ENCODE measurements around the gene JAK3. TPM values are rescaled to one million over a fixed set of nuclear protein-coding genes. Genes with fewer than 3 reads are reported as not detected.

Gene JAK3
- total and polyA plus RNA-seq, 7 donors = 0.46 to 22.0 (median 1.4) TPM

DNA sequence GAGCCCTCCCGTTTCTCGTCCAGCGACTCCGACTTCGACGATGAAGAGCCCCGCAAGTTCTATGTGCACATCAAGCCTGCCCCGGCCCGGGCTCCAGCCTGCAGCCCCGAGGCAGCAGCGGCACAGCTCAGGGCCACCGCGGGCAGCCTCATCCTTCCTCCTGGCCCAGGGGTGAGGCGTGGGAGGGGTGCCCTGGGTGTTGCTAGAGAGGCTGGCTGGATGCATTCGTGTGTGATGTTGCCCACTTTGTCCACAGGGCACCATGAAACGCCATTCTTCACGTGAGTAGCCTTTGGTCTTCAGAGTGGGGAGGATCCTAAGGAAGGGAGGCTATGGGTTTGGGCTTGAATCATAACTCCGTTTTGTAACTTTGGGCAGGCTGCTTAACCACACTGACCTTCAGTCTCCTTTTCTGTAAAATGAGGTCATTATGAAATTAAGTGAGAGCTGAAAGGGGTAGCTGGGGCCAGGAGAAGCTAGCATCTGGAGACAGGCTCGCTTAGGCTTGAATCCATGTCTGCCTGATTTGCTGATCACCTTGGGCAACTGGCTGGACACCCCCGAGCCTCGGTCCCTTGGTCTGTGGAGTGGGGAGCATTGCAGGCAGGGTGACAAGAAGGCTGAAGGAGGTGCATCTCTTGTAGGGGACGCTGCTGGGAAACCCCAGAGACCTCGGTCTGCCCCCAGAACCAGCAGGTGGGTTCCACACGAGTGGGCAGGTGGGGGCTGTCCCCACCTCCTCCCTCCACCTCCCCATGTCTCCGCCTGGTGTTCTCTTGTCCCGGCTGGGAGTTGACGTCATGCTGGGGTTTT, 71.6 kb downstream of the JAK3 start:
- no peak overlapping the region for H3K27ac ChIP-seq
- WGBS, 2 donors = 64 to 66% methylated on average over 27 of the region's 27 CpGs
- peaks cover 0 to 9% (median 6%) of the 10 kb centered on the region in 4 donors for H3K4me1 ChIP-seq
- H3K9me3 ChIP-seq = no peaks in the 10 kb centered on the region
- no peaks in the 10 kb centered on the region for H3K36me3 ChIP-seq
- intact Hi-C loops (cut with DNase I) = no loop called here
- no peak overlapping the region for H3K4me3 ChIP-seq
- no peak for DNase-seq
- TF ChIP-seq POLR2AphosphoS5 (IDR thresholded peaks at IDR 0.05) (no peak), POLR2A (IDR thresholded peaks at IDR 0.05) (no peak), EP300 (IDR thresholded peaks at IDR 0.05) (no peak)
- TF ChIP-seq, protein P1, sequence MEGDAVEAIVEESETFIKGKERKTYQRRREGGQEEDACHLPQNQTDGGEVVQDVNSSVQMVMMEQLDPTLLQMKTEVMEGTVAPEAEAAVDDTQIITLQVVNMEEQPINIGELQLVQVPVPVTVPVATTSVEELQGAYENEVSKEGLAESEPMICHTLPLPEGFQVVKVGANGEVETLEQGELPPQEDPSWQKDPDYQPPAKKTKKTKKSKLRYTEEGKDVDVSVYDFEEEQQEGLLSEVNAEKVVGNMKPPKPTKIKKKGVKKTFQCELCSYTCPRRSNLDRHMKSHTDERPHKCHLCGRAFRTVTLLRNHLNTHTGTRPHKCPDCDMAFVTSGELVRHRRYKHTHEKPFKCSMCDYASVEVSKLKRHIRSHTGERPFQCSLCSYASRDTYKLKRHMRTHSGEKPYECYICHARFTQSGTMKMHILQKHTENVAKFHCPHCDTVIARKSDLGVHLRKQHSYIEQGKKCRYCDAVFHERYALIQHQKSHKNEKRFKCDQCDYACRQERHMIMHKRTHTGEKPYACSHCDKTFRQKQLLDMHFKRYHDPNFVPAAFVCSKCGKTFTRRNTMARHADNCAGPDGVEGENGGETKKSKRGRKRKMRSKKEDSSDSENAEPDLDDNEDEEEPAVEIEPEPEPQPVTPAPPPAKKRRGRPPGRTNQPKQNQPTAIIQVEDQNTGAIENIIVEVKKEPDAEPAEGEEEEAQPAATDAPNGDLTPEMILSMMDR (IDR thresholded peaks at IDR 0.05) = no peak
- H3K27me3 ChIP-seq = peaks cover 7 to 60% (median 24%) of the 10 kb centered on the region in 3 donors

DNA sequence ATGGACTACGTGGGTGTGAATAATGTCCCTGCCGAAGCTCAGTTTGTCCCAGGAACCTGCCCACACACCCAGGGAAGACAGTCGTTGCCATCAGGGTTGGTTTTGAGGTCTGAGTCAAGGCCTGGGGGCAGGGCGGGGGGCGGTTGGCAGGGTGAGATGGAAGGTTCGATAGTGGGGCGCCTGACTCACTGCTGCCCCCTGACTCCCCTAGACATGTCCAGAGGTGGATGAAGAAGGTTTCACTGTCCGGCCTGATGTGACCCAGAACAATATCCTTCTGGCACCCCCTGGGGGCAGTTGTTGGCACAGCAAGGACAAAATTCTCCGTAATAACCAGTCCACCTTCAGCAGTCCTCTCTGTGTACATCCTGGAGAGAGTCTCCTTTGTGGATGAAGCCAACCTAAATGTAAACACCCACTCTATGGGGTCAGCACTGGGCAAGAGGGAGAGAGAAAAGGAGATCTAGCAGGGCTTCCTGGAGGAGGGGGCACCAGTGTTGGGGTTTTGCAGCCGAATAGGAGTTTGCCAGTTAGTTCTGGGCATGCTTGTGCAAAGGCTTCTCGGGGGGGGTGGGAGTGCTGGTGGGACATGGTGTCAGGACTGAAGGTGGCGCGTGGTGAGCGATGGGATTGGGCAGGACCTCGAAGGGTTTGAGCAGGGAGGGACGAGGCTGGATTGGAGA, 72.4 kb downstream of the JAK3 start:
- intact Hi-C loops (cut with DNase I) = no loop called here
- Histone ChIP-seq H3K4me1 (peaks cover 0 to 9% (median 6%) of the 10 kb centered on the region in 4 donors), H3K9me3 (no peaks in the 10 kb centered on the region), H3K27ac (no peak overlapping the region), H3K27me3 (peaks cover 7 to 52% (median 21%) of the 10 kb centered on the region in 3 donors), H3K4me3 (no peak overlapping the region), H3K36me3 (no peaks in the 10 kb centered on the region)
- 72 to 77% methylated on average over 16 of the region's 16 CpGs for WGBS, 2 donors
- no peak for DNase-seq
- no peak for TF ChIP-seq POLR2A (IDR thresholded peaks at IDR 0.05)
- no peak for TF ChIP-seq EP300 (IDR thresholded peaks at IDR 0.05)
- TF ChIP-seq, protein P1 (IDR thresholded peaks at IDR 0.05) = peak in 2 of 4 experiments; percentile 16

Small RNA genes lying within 50 kb of the gene (small RNA-seq; reads per million reads assigned to genes)
- 0 reads per million in 3 donors for gene SNORA68

Other genes with a start within 250 kb of the JAK3 start
- under 1 TPM; 0.16 to 0.83 (median 0.70) TPM for gene UNC13A, start 159.6 kb downstream of the JAK3 start, total RNA-seq
- under 1 TPM; under 0.01 to 0.60 (median 0.23) TPM for gene UNC13A, start 159.6 kb downstream of the JAK3 start, polyA plus RNA-seq
- 10 to 100 TPM; 13.3 to 35.8 (median 16.6) TPM for gene MAP1S, start 128.5 kb downstream of the JAK3 start, total RNA-seq
- gene MAP1S, start 128.5 kb downstream of the JAK3 start, polyA plus RNA-seq = 10 to 100 TPM; 13.8 to 20.6 (median 15.7) TPM
- gene FCHO1, start 96.5 kb downstream of the JAK3 start, total RNA-seq = 1 to 10 TPM; 1.8 to 5.8 (median 4.4) TPM
- gene FCHO1, start 96.5 kb downstream of the JAK3 start, polyA plus RNA-seq = 10 to 100 TPM in 1 of 3 donors, 1 to 10 TPM in 2; 1.2 to 14.4 (median 2.5) TPM
- under 1 TPM in 1 of 4 donors, not detected in 3; 0.55 TPM for gene B3GNT3, start 52.8 kb downstream of the JAK3 start, total RNA-seq
- 10 to 100 TPM; 20.4 to 72.3 (median 35.4) TPM for gene B3GNT3, start 52.8 kb downstream of the JAK3 start, polyA plus RNA-seq
- gene INSL3, start 26.5 kb downstream of the JAK3 start, total RNA-seq = not detected
- gene INSL3, start 26.5 kb downstream of the JAK3 start, polyA plus RNA-seq = under 1 TPM in 1 of 3 donors, not detected in 2; 0.85 TPM
- 1,000 to 10,000 TPM; 1,686 to 2,372 (median 2,021) TPM for gene RPL18A, start 11.9 kb upstream of the JAK3 start, total RNA-seq
- gene RPL18A, start 11.9 kb upstream of the JAK3 start, polyA plus RNA-seq = 1,000 to 10,000 TPM; 3,119 to 3,945 (median 3,295) TPM
- gene SLC5A5, start 24.0 kb upstream of the JAK3 start, total RNA-seq = not detected
- gene SLC5A5, start 24.0 kb upstream of the JAK3 start, polyA plus RNA-seq = under 1 TPM in 2 of 3 donors, not detected in 1; 0.13 to 0.60 TPM
- 10 to 100 TPM; 52.8 to 86.4 (median 73.1) TPM for gene CCDC124, start 85.0 kb upstream of the JAK3 start, total RNA-seq
- gene CCDC124, start 85.0 kb upstream of the JAK3 start, polyA plus RNA-seq = 100 to 1,000 TPM in 1 of 3 donors, 10 to 100 TPM in 2; 72.8 to 126 (median 99.1) TPM
- under 1 TPM in 2 of 4 donors, not detected in 2; 0.33 to 0.55 TPM for gene KCNN1, start 119.1 kb upstream of the JAK3 start, total RNA-seq
- under 1 TPM in 1 of 3 donors, not detected in 2; 0.17 TPM for gene KCNN1, start 119.1 kb upstream of the JAK3 start, polyA plus RNA-seq
- gene ARRDC2, start 160.2 kb upstream of the JAK3 start, total RNA-seq = 10 to 100 TPM; 34.5 to 54.2 (median 37.0) TPM
- gene ARRDC2, start 160.2 kb upstream of the JAK3 start, polyA plus RNA-seq = 10 to 100 TPM; 22.2 to 44.2 (median 36.5) TPM
- 1 to 10 TPM in 2 of 4 donors, under 1 TPM in 1, not detected in 1; 0.99 to 2.2 (median 1.4) TPM for gene IL12RB1, start 239.0 kb upstream of the JAK3 start, total RNA-seq
- 1 to 10 TPM; 1.8 to 6.0 (median 5.9) TPM for gene IL12RB1, start 239.0 kb upstream of the JAK3 start, polyA plus RNA-seq
- gene MAST3, start 249.8 kb upstream of the JAK3 start, total RNA-seq = 1 to 10 TPM; 2.6 to 6.9 (median 3.3) TPM
- 10 to 100 TPM in 1 of 3 donors, 1 to 10 TPM in 2; 4.2 to 16.3 (median 5.3) TPM for gene MAST3, start 249.8 kb upstream of the JAK3 start, polyA plus RNA-seq